GM19324 (cell line): Measurements from ENCODE around the gene DENND6B.

ENCODE experiments used
- ATAC-seq: cut with Tn5 transposase; IDR thresholded peaks from one replicate; pipeline ENCODE4 v1.9.1; 2021; ENCODE audit warnings: mild to moderate bottlenecking, moderate library complexity; ENCODE audit not compliant: unreplicated experiment, low FRiP score

Gene DENND6B

GRCh38 chr22:50260801-50261614, 65.8 kb downstream of the DENND6B start:
- ATAC-seq = peak; percentile 26

- no peak for ATAC-seq
These were observed 66.4 kb downstream of the DENND6B start for GRCh38 chr22:50260434-50260800.

GRCh38 chr22:50259302-50259701, 67.5 kb downstream of the DENND6B start:
- ATAC-seq = no peak
